ENCODE data around the gene OBSCN.

DNA sequence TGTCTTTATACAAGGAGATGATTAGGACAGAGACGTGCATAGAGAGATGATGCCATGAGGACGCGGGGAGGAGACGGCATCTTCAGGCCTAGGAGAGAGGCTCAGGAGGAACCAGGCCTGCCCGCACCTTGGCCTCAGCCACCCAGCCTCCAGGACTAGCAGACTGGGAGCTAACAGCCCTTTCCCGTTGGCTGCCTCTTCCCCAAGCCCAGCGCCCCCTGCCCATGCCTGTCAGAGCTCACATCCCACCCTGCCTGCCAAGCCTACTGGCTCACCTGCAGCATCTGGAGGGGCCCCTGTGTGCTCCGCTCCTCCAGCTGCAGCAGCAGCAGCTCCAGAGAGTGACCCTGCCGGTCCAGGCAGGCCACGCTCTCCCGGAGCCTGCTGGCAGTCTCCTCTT is 202.8 kb downstream of the OBSCN start:
- TF ChIP-seq POLR2AphosphoS5 (IDR thresholded peaks at IDR 0.05; ENCODE audit: low read depth, low read length) = no peak
- TF ChIP-seq POLR2A (IDR thresholded peaks at IDR 0.05; ENCODE audit: low read depth, low read length) = no peak
- no peak for TF ChIP-seq POU2F2 (IDR thresholded peaks at IDR 0.05; ENCODE audit: low read depth, low read length)
- no peak for TF ChIP-seq TAF1 (IDR thresholded peaks at IDR 0.05; ENCODE audit: low read depth, low read length)
- TF ChIP-seq SPI1 (IDR thresholded peaks at IDR 0.05; ENCODE audit: low read depth, low read length) = no peak

Data from GM12891 (cell line).